COLO668 (cell line): ENCODE measurements around the gene CCPG1.

Experiments
- DNase-seq: peaks from one replicate; lab custom pipeline; 2025; ENCODE audit not compliant: unreplicated experiment; lab: John Stamatoyannopoulos, UW

Gene CCPG1

GRCh38 chr15:55320963-55321362 is 87.2 kb downstream of the CCPG1 start:
- DNase-seq: no peak

GRCh38 chr15:55320238-55320550 is 88.0 kb downstream of the CCPG1 start:
- no peak for DNase-seq

GRCh38 chr15:55319537-55320237 is 88.5 kb downstream of the CCPG1 start:
- no peak for DNase-seq

- peak; percentile 83 for DNase-seq
Observed at GRCh38 chr15:55318588-55319494, 89.3 kb downstream of the CCPG1 start, which contains the start of the genes PIGB and PIGBOS1. Gene PIGB (plus strand): TSS chr15:55319222. CDS start chr15:55319251, 29 bp downstream. Gene PIGBOS1 (minus strand): TSS chr15:55319123. CDS start chr15:55317792, 1,331 bp downstream.
